Natural killer cell (primary cell): Measurements from ENCODE around the gene ABITRAM. TPM values are rescaled to one million over a fixed set of nuclear protein-coding genes. Genes with fewer than 3 reads are reported as not detected.

Source experiments
- ATAC-seq, 3 donors: fragments of 150-1000 bp in 2 of 3; fragments of 200-7000 bp in 1 of 3; cut with Tn5 transposase; 1 replicate in 1 of 3; 2 replicates in 2 of 3; pipeline ENCODE4 v1.10.0; 2021; ENCODE audit warnings: mild to moderate bottlenecking in 2 of 3, moderate library complexity in 2 of 3
- DNase-seq, 2 donors: peaks; one replicate each; pipeline versions ENCODE4 v3.0.0 to v3.0.0-alpha.2; 2013 to 2021; ENCODE audit warnings: mixed read lengths in 1 of 2
- H3K27ac ChIP-seq: one replicate; pipeline ENCODE4 v1.5.1; 2013; ENCODE audit warnings: mild to moderate bottlenecking, low read length
- H3K27me3 ChIP-seq: one replicate; pipeline ENCODE4 v1.6.1; 2013; ENCODE audit warnings: low read length; ENCODE audit not compliant: control insufficient read depth, insufficient read depth
- H3K36me3 ChIP-seq: one replicate; pipeline ENCODE4 v1.6.1; 2013; ENCODE audit warnings: low read length; ENCODE audit not compliant: control insufficient read depth, insufficient read depth
- H3K4me1 ChIP-seq: one replicate; pipeline ENCODE4 v1.6.1; 2013; ENCODE audit warnings: low read length; ENCODE audit not compliant: control insufficient read depth, insufficient read depth
- H3K4me3 ChIP-seq: one replicate; pipeline ENCODE4 v1.5.1; 2013; ENCODE audit warnings: low read length
- H3K9me3 ChIP-seq: one replicate; pipeline ENCODE4 v1.6.1; 2013; ENCODE audit warnings: low read length; ENCODE audit not compliant: control insufficient read depth, insufficient read depth
- H3K27ac Mint-ChIP-seq, 2 donors: one replicate each; pipeline ENCODE4 v1.8.0; 2022; ENCODE audit warnings: mild to moderate bottlenecking in 2 of 2, mixed read lengths in 2 of 2, moderate library complexity in 1 of 2
- H3K27me3 Mint-ChIP-seq, 2 donors: one replicate each; pipeline ENCODE4 v1.8.0; 2022; ENCODE audit warnings: low read depth in 2 of 2, mixed read lengths in 2 of 2
- H3K36me3 Mint-ChIP-seq: one replicate; pipeline ENCODE4 v1.8.0; 2022; ENCODE audit warnings: mixed read lengths
- H3K4me1 Mint-ChIP-seq, 2 donors: one replicate each; pipeline ENCODE4 v1.8.0; 2022; ENCODE audit warnings: mixed read lengths in 2 of 2
- H3K4me3 Mint-ChIP-seq: one replicate; pipeline ENCODE4 v1.8.0; 2022; ENCODE audit warnings: mild to moderate bottlenecking, moderate library complexity, mixed read lengths
- H3K9me3 Mint-ChIP-seq, 2 donors: one replicate each; pipeline ENCODE4 v1.8.0; 2022; ENCODE audit warnings: mixed read lengths in 2 of 2
- WGBS: methylation state at CpG from one replicate; pipeline ENCODE4 v1.1.7; 2013; ENCODE audit warnings: missing lambda C conversion rate; ENCODE audit not compliant: insufficient coverage; 5-methylcytosine and 5-hydroxymethylcytosine counted together
- intact Hi-C: fragments of 100-400 bp; cut with micrococcal nuclease; formaldehyde crosslinking; loops from one replicate; pipeline ENCODE4 v1.14.2; 2022
- total RNA-seq, 4 donors: library from RNA; stranded (reverse); fragments of 120-200 nt in 1 of 4; gene quantifications; one replicate each; pipeline versions ENCODE4 v1.2.3 to v1.2.4, GENCODE V29; 2013 to 2022
- TF ChIP-seq, protein P1 (sequence below): fragments of 200-600 bp; IDR thresholded peaks from one replicate; pipeline ENCODE4 v1.8.0; 2022; ENCODE audit warnings: antibody characterized with exemption

Gene ABITRAM
- total RNA-seq, 3 donors from 2014 or later (not counting 1 experiment from before 2014, with no cell fraction given): 5.9 to 8.1 (median 7.4) TPM

DNA sequence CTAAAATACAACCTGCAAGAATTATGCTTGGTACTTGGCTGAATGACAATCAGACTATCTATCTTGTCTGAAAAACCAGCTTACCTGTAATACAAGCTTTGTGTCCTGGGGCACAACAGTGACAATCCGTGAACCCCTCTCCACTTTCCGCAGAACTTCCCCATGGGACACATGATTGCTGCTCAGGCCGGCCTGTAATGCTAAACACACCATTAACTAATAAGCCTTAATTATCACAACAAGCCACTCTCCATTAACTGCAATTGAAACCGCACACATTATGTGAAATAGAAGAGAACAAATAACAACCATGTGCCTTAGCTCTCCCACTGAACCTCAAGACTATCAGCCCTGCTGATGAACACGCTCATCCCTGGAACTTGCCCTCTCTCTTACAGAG, 34.0 kb upstream of the ABITRAM start:
- 77% methylated on average over 5 of the region's 5 CpGs for WGBS
- no peak overlapping the region for H3K4me3 ChIP-seq
- DNase-seq (no peak), ATAC-seq (no peak)
- Mint-ChIP-seq H3K36me3 (peaks cover 43% of the 10 kb centered on the region), H3K4me3 (no peak overlapping the region), H3K27me3 (no peaks in the 10 kb centered on the region), H3K27ac (no peak overlapping the region), H3K4me1 (no peaks in the 10 kb centered on the region), H3K9me3 (no peaks in the 10 kb centered on the region)
- no peaks in the 10 kb centered on the region for H3K4me1 ChIP-seq
- H3K9me3 ChIP-seq: no peaks in the 10 kb centered on the region
- intact Hi-C loops: no loop called here
- H3K27ac ChIP-seq: no peak overlapping the region
- TF ChIP-seq, protein P1, sequence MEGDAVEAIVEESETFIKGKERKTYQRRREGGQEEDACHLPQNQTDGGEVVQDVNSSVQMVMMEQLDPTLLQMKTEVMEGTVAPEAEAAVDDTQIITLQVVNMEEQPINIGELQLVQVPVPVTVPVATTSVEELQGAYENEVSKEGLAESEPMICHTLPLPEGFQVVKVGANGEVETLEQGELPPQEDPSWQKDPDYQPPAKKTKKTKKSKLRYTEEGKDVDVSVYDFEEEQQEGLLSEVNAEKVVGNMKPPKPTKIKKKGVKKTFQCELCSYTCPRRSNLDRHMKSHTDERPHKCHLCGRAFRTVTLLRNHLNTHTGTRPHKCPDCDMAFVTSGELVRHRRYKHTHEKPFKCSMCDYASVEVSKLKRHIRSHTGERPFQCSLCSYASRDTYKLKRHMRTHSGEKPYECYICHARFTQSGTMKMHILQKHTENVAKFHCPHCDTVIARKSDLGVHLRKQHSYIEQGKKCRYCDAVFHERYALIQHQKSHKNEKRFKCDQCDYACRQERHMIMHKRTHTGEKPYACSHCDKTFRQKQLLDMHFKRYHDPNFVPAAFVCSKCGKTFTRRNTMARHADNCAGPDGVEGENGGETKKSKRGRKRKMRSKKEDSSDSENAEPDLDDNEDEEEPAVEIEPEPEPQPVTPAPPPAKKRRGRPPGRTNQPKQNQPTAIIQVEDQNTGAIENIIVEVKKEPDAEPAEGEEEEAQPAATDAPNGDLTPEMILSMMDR: no peak
- H3K27me3 ChIP-seq: no peaks in the 10 kb centered on the region
- H3K36me3 ChIP-seq: peaks cover 87% of the 10 kb centered on the region

DNA sequence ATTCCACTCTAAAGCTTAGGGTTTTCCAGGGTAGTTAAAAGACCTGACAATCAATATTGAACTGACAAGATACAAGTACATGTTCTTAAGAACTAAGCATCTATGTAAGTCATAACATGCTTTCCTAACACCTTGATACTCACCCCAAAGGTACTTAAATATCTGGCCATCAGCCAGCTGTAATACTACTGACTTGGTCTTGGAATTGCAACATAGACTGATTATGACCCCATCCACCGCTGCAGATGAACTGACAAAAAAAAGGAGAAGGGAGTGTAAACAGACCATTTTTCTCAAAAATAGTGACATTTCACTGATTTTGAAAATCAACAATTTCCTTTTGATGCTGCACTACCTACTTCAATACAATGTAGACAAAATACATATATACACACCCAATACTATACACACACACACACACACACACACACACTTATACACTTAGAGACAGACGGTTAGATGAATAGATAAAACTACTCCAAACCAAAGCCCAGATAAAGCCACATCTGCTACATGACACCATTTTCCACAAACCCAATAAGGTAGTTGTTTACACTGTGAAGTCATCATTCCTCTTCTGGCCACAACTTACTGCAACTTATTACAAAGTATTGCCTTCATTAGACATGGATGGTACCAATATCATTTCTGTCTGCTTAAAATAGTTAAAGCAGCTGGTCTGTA, 30.6 kb upstream of the ABITRAM start:
- Mint-ChIP-seq H3K4me1 (no peaks in the 10 kb centered on the region), H3K4me3 (no peak overlapping the region), H3K9me3 (no peaks in the 10 kb centered on the region), H3K27ac (no peak overlapping the region), H3K27me3 (no peaks in the 10 kb centered on the region), H3K36me3 (peaks cover 32% of the 10 kb centered on the region)
- 87% methylated on average over 2 of the region's 2 CpGs for WGBS
- Histone ChIP-seq H3K9me3 (no peaks in the 10 kb centered on the region), H3K4me1 (no peaks in the 10 kb centered on the region), H3K36me3 (peaks cover 89% of the 10 kb centered on the region), H3K4me3 (no peak overlapping the region), H3K27me3 (no peaks in the 10 kb centered on the region), H3K27ac (no peak overlapping the region)
- intact Hi-C loops: no loop called here
- TF ChIP-seq, protein P1: no peak
- no peak for DNase-seq
- peak in 1 of 3 donors; percentile 64 for ATAC-seq

GRCh38 chr9:108904161-108904560, 30.0 kb upstream of the ABITRAM start:
- no peak overlapping the region for H3K27ac Mint-ChIP-seq

More at GRCh38 chr9:108904161-108904560, 30.0 kb upstream of the ABITRAM start:
- Mint-ChIP-seq H3K9me3 (no peaks in the 10 kb centered on the region), H3K4me1 (no peaks in the 10 kb centered on the region), H3K27me3 (no peaks in the 10 kb centered on the region), H3K4me3 (no peak overlapping the region), H3K36me3 (peaks cover 38% of the 10 kb centered on the region)
- ATAC-seq: no peak
- intact Hi-C loops: no loop called here
- Histone ChIP-seq H3K9me3 (no peaks in the 10 kb centered on the region), H3K36me3 (peaks cover 91% of the 10 kb centered on the region), H3K27ac (no peak overlapping the region), H3K4me3 (no peak overlapping the region), H3K27me3 (no peaks in the 10 kb centered on the region), H3K4me1 (no peaks in the 10 kb centered on the region)
- DNase-seq: no peak
- TF ChIP-seq, protein P1: no peak
- WGBS: 100% methylated on average over 1 of the region's 3 CpGs
